Left kidney (tissue), 2 donors: ENCODE results near the gene KRT75. TPM values are rescaled to one million over a fixed set of nuclear protein-coding genes. Genes with fewer than 3 reads are reported as not detected.

Experiments used
- DNase-seq: peaks from one replicate; pipeline ENCODE4 v3.0.0-alpha.2; 2013
- polyA plus RNA-seq: library from polyadenylated mRNA; unstranded; fragments of 120-200 nt; gene quantifications from one replicate; pipeline ENCODE4 v1.2.1, GENCODE V29; 2013; ENCODE audit not compliant: insufficient read length

Gene KRT75
- polyA plus RNA-seq, 1 donor: not detected

GRCh38 chr12:52439845-52440244, 5.7 kb upstream of the KRT75 start:
- no peak for DNase-seq

- no peak for DNase-seq
These were observed 5.2 kb upstream of the KRT75 start for GRCh38 chr12:52439420-52439819.

- no peak for DNase-seq
These were observed 4.4 kb upstream of the KRT75 start for GRCh38 chr12:52438305-52439301.

GRCh38 chr12:52437508-52437907, 3.3 kb upstream of the KRT75 start:
- no peak for DNase-seq

- no peak for DNase-seq
These were observed 2.8 kb upstream of the KRT75 start for GRCh38 chr12:52436828-52437474.

- DNase-seq: no peak
These were observed 2.0 kb upstream of the KRT75 start for GRCh38 chr12:52436000-52436827.

- DNase-seq: no peak
These were observed 1.5 kb upstream of the KRT75 start for GRCh38 chr12:52435659-52435999.

- DNase-seq: no peak
These were observed 774 bp upstream of the KRT75 start for GRCh38 chr12:52434760-52435530.

- DNase-seq: no peak
These were observed 580 bp downstream of the KRT75 start for GRCh38 chr12:52433501-52434080.

- no peak for DNase-seq
These were observed 1.5 kb downstream of the KRT75 start for GRCh38 chr12:52432559-52433207.

- DNase-seq: no peak
These were observed 6.0 kb downstream of the KRT75 start for GRCh38 chr12:52428121-52428520.

GRCh38 chr12:52427083-52427482, 7.1 kb downstream of the KRT75 start:
- no peak for DNase-seq

- DNase-seq: no peak
These were observed 8.1 kb downstream of the KRT75 start for GRCh38 chr12:52426034-52426433.

GRCh38 chr12:52425466-52425865, 8.7 kb downstream of the KRT75 start:
- DNase-seq: no peak

- DNase-seq: no peak
These were observed 10.3 kb downstream of the KRT75 start for GRCh38 chr12:52423661-52424500.

- DNase-seq: no peak
These were observed 11.1 kb downstream of the KRT75 start for GRCh38 chr12:52423035-52423434.

GRCh38 chr12:52419656-52420055, 14.5 kb downstream of the KRT75 start:
- no peak for DNase-seq

- DNase-seq: no peak
These were observed 15.5 kb downstream of the KRT75 start for GRCh38 chr12:52418576-52419110.

GRCh38 chr12:52417740-52418139, 16.4 kb downstream of the KRT75 start:
- no peak for DNase-seq

GRCh38 chr12:52416795-52417194, 17.4 kb downstream of the KRT75 start:
- no peak for DNase-seq
